ENCODE measurements around the gene IL13. TPM values are rescaled to one million over a fixed set of nuclear protein-coding genes. Genes with fewer than 3 reads are reported as not detected.
"Not testable (repeated sequence)": the region's sequence is repeated elsewhere in the genome, so short reads cannot be mapped to it uniquely, and the experiment has no call there.

The IL13 gene
- polyA plus RNA-seq, 1 donor: 0.07 TPM

DNA sequence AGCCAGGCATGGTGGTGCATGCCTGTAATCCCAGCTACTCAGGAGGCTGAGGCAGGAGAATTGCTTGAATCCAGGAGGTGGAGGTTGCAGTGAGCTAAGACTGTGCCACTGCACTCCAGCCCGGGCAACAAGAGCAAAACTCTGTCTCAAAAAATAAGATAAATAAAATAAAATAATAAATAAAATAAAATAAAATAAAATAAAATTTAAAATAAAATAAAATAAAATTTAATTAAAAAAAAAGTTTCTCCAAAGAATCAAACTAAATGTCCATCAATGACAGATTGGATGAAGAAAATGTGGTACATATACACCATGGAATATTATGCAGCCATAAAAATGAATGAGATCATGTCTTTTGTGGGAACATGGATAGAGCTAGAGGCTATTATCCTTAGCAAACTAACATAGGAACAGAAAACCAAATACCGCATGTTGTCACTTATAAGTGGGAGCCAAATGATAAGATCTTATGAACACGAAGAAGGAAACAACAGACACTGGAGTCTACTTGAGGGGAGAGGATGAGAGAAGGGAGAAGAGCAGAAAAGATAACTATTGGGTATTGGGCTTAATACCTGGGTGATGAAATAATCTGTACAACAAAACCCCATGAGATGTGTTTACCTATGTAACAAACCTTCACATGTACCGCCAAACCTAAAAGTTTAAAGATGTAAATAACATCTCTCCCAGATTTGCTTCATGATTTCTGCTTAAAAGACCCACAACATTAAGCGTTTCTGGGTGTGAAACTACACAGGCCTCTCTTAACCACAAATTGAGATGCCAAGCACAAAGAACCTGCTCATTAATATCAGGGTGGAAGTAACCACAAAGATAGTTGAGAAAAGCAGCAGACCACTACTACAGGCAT, 34.0 kb downstream of the IL13 start:
- not testable (repeated sequence) for H3K4me1 ChIP-seq (ENCODE audit: control insufficient read depth, insufficient read depth, low read length); H3K9me3 ChIP-seq (ENCODE audit: control insufficient read depth, low read depth, low read length); H3K36me3 ChIP-seq (ENCODE audit: control insufficient read depth, insufficient read depth, low read length); H3K27me3 ChIP-seq (ENCODE audit: control insufficient read depth, insufficient read depth, low read length); H3K27ac ChIP-seq (ENCODE audit: low read length); H3K4me3 ChIP-seq (ENCODE audit: low read length); DNase-seq
- WGBS (ENCODE audit: insufficient coverage, low lambda C conversion rate): 60% methylated on average over 1 of the region's 5 CpGs

DNA sequence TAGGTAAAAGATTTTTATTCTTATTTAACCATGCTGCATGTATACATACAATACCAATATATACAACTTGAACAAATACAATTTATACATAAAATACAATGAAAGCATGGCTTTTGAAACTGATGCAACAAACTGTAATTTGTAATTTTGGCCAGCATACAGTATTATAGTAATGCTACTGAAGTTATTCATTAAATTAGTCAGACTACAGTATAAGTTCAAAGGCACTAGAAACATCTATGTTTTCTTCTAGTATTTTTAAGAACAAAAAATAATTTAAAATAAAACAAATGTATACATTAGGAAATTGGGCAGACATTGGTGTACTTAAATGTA, 34.6 kb downstream of the IL13 start:
- DNase-seq: no peak
- Histone ChIP-seq H3K27me3 (ENCODE audit: control insufficient read depth, insufficient read depth, low read length) (no peaks in the 10 kb centered on the region), H3K27ac (ENCODE audit: low read length) (no peak overlapping the region), H3K4me3 (ENCODE audit: low read length) (no peak overlapping the region), H3K9me3 (ENCODE audit: control insufficient read depth, low read depth, low read length) (no peaks in the 10 kb centered on the region), H3K4me1 (ENCODE audit: control insufficient read depth, insufficient read depth, low read length) (no peaks in the 10 kb centered on the region), H3K36me3 (ENCODE audit: control insufficient read depth, insufficient read depth, low read length) (peaks cover 2% of the 10 kb centered on the region)

GRCh38 chr5:132695956-132696355, 38.0 kb downstream of the IL13 start:
- H3K9me3 ChIP-seq (ENCODE audit: control insufficient read depth, low read depth, low read length): no peaks in the 10 kb centered on the region
- H3K4me3 ChIP-seq (ENCODE audit: low read length): no peak overlapping the region
- H3K27me3 ChIP-seq (ENCODE audit: control insufficient read depth, insufficient read depth, low read length): no peaks in the 10 kb centered on the region
- no peaks in the 10 kb centered on the region for H3K4me1 ChIP-seq (ENCODE audit: control insufficient read depth, insufficient read depth, low read length)
- H3K36me3 ChIP-seq (ENCODE audit: control insufficient read depth, insufficient read depth, low read length): peaks cover 8% of the 10 kb centered on the region
- no peak overlapping the region for H3K27ac ChIP-seq (ENCODE audit: low read length)
- 100% methylated on average over 2 of the region's 4 CpGs for WGBS (ENCODE audit: insufficient coverage, low lambda C conversion rate)
- no peak for DNase-seq

DNA sequence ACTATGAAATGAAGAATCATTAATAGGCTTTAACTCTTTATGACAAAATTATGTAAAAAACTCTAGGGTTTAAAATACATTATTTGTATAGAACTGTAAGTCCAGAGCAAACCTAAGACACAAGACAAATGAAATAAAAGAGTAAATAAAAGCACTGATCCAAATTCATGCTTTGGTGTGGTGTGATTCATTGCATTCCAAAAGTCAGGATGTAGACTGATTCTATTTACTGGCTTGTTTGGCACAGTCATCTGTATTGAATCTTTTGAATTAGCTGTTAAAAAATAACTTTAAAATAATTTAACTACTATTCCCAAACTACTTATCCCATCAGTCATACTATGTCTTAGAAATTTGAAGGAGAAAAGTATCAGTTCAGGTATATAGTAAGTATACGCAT, 46.9 kb downstream of the IL13 start:
- H3K36me3 ChIP-seq (ENCODE audit: control insufficient read depth, insufficient read depth, low read length): peaks cover 8% of the 10 kb centered on the region
- H3K27me3 ChIP-seq (ENCODE audit: control insufficient read depth, insufficient read depth, low read length): no peaks in the 10 kb centered on the region
- no peak overlapping the region for H3K27ac ChIP-seq (ENCODE audit: low read length)
- no peaks in the 10 kb centered on the region for H3K9me3 ChIP-seq (ENCODE audit: control insufficient read depth, low read depth, low read length)
- no peak overlapping the region for H3K4me3 ChIP-seq (ENCODE audit: low read length)
- 88% methylated on average over 1 of the region's 1 CpG for WGBS (ENCODE audit: insufficient coverage, low lambda C conversion rate)
- DNase-seq: no peak
- no peaks in the 10 kb centered on the region for H3K4me1 ChIP-seq (ENCODE audit: control insufficient read depth, insufficient read depth, low read length)

DNA sequence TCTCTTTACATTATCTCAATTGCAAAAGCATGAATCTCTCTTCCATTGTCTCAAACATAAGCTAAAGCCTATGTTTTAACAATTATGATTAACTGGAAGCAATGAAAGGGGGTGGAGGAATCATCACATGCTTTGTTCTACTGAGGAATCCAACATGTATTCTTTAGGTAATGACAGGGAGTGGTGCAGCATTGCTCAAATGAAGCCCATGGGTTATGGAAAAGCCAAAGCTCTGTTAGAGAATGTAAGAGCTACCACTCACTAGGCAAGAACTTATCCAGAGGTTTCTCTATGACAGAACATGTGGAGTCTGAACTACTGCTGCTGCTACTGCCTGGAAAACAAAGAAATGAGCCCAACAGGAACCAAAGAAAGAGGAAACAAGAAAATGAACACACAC, 50.7 kb downstream of the IL13 start:
- no peak for DNase-seq
- H3K4me1 ChIP-seq (ENCODE audit: control insufficient read depth, insufficient read depth, low read length): no peaks in the 10 kb centered on the region
- H3K9me3 ChIP-seq (ENCODE audit: control insufficient read depth, low read depth, low read length): no peaks in the 10 kb centered on the region
- H3K4me3 ChIP-seq (ENCODE audit: low read length): no peak overlapping the region
- no peaks in the 10 kb centered on the region for H3K36me3 ChIP-seq (ENCODE audit: control insufficient read depth, insufficient read depth, low read length)
- H3K27ac ChIP-seq (ENCODE audit: low read length): no peak overlapping the region
- H3K27me3 ChIP-seq (ENCODE audit: control insufficient read depth, insufficient read depth, low read length): no peaks in the 10 kb centered on the region

Other genes with a start within 250 kb of the IL13 start
- gene IRF1, start 167.4 kb upstream of the IL13 start, polyA plus RNA-seq: 100 TPM
- 0.07 TPM for gene IL5, start 114.7 kb upstream of the IL13 start, polyA plus RNA-seq
- 31.1 TPM for gene RAD50, start 101.2 kb upstream of the IL13 start, polyA plus RNA-seq
- gene IL4, start 15.8 kb downstream of the IL13 start, polyA plus RNA-seq: not detected
- gene KIF3A, start 79.4 kb downstream of the IL13 start, polyA plus RNA-seq: 9.1 TPM
- 10.1 TPM for gene CCNI2, start 89.3 kb downstream of the IL13 start, polyA plus RNA-seq
- 44.0 TPM for gene SEPTIN8, start 119.1 kb downstream of the IL13 start, polyA plus RNA-seq
- 54.3 TPM for gene SOWAHA, start 155.1 kb downstream of the IL13 start, polyA plus RNA-seq
- 15.9 TPM for gene SHROOM1, start 172.5 kb downstream of the IL13 start, polyA plus RNA-seq
- gene GDF9, start 208.3 kb downstream of the IL13 start, polyA plus RNA-seq: 0.51 TPM
- gene UQCRQ, start 208.5 kb downstream of the IL13 start, polyA plus RNA-seq: 258 TPM
- 12.3 TPM for gene LEAP2, start 215.5 kb downstream of the IL13 start, polyA plus RNA-seq

Measured in large intestine (tissue), 3 donors.